BJ (cell line): ENCODE results near the gene APLNR. TPM values are rescaled to one million over a fixed set of nuclear protein-coding genes. Genes with fewer than 3 reads are reported as not detected.

Experiments used
- CTCF ChIA-PET: fragments of 350-600 bp; formaldehyde crosslinking; extraction: SDS; loops from one replicate; lab custom pipeline; 2021; ENCODE audit warnings: antibody characterized with exemption, inconsistent platforms; lab: Yijun Ruan, JAX
- POLR2A ChIA-PET: fragments of 300-600 bp; sonication (Branson Sonifier 250); formaldehyde crosslinking; extraction: SDS; loops from one replicate; lab custom pipeline; 2021; ENCODE audit warnings: antibody characterized with exemption; lab: Charles Lee
- DNase-seq: peaks from one replicate; pipeline ENCODE4 v3.0.0-alpha.2; 2011; ENCODE audit warnings: low read depth
- H3K27me3 ChIP-seq: 2 replicates; pipeline ENCODE4 v1.6.0; 2011; ENCODE audit warnings: low read length; ENCODE audit not compliant: control insufficient read depth, insufficient read depth
- H3K36me3 ChIP-seq: 2 replicates; pipeline ENCODE4 v1.5.1; 2011; ENCODE audit warnings: low read length; ENCODE audit not compliant: control insufficient read depth, insufficient read depth
- H3K4me3 ChIP-seq: 2 replicates; pipeline ENCODE4 v1.5.1; 2011; ENCODE audit warnings: low read depth, mild to moderate bottlenecking, control low read depth, low read length
- polyA plus RNA-seq: library from polyadenylated mRNA; depleted of rRNA; stranded (reverse); fragments of >200 nt; gene quantifications from 2 replicates; pipeline ENCODE4 v1.2.3, GENCODE V29; 2011
- TF ChIP-seq, protein P1 (sequence below): IDR thresholded peaks from 2 replicates; pipeline ENCODE4 v1.5.1; 2011; ENCODE audit warnings: low read depth, mild to moderate bottlenecking, control low read depth, inconsistent platforms, low read length, moderate library complexity; ENCODE audit not compliant: insufficient read depth

Gene APLNR
- polyA plus RNA-seq, 1 experiment = not detected

DNA sequence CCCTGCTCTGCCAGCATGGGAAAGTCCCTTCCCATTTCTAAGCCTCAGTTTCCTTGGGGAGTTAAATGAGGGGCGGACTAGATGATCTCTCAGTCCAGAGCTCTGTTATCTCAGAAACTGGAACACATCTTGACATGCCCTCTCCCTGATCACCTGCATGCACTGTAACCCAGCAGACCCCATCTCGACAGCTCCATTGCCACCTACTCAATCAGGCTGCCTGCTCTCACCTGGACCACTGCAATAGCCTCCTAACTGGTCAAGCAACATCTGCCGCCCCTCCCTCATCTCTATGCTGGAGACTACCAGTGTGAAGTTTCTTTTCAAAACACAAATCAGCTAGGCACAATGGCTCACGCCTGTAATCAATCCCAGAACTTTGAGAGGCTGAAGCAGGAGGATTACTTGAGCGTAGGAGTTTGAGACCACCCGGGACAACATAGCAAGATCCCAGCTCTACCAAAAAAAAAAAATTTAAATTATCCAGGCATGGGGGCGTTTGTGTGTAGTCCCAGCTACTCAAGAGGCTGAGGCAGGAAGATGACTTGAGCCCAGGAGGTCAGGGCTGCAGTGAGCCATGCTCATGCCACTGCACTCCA, 33.1 kb downstream of the APLNR start:
- no peak for DNase-seq
- Histone ChIP-seq H3K27me3 (peaks cover 11% of the 10 kb centered on the region; the same call in 1 of the 2 replicates), H3K4me3 (no peak overlapping the region), H3K36me3 (no peaks in the 10 kb centered on the region)
- TF ChIP-seq, protein P1, sequence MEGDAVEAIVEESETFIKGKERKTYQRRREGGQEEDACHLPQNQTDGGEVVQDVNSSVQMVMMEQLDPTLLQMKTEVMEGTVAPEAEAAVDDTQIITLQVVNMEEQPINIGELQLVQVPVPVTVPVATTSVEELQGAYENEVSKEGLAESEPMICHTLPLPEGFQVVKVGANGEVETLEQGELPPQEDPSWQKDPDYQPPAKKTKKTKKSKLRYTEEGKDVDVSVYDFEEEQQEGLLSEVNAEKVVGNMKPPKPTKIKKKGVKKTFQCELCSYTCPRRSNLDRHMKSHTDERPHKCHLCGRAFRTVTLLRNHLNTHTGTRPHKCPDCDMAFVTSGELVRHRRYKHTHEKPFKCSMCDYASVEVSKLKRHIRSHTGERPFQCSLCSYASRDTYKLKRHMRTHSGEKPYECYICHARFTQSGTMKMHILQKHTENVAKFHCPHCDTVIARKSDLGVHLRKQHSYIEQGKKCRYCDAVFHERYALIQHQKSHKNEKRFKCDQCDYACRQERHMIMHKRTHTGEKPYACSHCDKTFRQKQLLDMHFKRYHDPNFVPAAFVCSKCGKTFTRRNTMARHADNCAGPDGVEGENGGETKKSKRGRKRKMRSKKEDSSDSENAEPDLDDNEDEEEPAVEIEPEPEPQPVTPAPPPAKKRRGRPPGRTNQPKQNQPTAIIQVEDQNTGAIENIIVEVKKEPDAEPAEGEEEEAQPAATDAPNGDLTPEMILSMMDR = no peak
- ChIA-PET POLR2A (no interaction called here), CTCF (interaction anchor here (1.0 to 4.9 kb wide), 10 partner anchors 8 to 73 kb away, joined by 3 to 51 read pairs (median 4); no protein-coding TSS in a partner anchor)

DNA sequence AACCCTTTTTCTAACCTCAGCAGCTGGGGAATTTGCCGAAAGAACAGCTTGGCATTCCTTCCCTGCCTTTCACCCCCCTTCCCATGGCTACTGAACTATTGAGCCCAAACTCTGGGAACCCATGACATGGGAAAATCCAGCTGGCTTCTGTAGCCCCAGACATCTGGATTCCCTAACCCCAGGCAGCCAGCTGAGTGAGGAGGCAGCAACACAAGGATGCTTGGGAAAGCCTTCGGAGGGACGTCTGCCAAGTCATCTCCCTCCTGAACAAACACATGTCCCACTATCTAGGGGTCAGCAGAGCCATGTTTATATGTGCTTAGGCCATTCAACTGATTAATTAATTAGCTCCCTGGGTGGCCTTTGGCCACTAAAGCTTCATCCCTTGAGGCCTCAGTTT, 33.7 kb downstream of the APLNR start:
- ChIA-PET CTCF (interaction anchor here (1.0 to 4.9 kb wide), 7 partner anchors 9 to 73 kb away, joined by 3 to 51 read pairs (median 4); no protein-coding TSS in a partner anchor), POLR2A (no interaction called here)
- Histone ChIP-seq H3K27me3 (peaks cover 11% of the 10 kb centered on the region; the same call in 1 of the 2 replicates), H3K36me3 (no peaks in the 10 kb centered on the region), H3K4me3 (no peak overlapping the region)
- DNase-seq = no peak
- TF ChIP-seq, protein P1 = no peak

DNA sequence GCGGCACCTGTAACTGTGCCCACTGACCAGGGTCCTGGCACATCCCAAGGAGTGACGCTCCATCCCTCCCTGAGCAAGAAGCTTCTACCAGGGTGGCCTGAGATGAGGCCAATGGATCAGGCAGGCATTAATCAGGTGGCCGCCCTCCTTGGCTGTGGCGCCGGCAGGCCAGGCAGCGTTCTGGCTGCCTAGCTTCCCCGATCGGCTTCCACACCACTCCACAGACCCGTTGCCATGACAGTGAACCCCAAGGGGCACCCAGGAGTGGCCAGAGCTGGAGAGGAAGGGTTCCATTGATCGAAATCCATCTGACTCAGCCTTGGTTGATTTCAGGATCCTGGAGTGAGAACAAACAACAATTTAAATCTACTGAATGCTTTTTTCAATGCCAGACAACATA, 34.8 kb downstream of the APLNR start:
- no peaks in the 10 kb centered on the region for H3K36me3 ChIP-seq
- H3K27me3 ChIP-seq = peaks cover 11% of the 10 kb centered on the region; the same call in 1 of the 2 replicates
- no peak overlapping the region for H3K4me3 ChIP-seq
- ChIA-PET POLR2A (no interaction called here), CTCF (interaction anchor here (1.3 to 4.9 kb wide), 3 partner anchors 9 to 47 kb away, joined by 3 to 51 read pairs (median 4); no protein-coding TSS in a partner anchor)
- no peak for DNase-seq
- TF ChIP-seq, protein P1 = no peak

DNA sequence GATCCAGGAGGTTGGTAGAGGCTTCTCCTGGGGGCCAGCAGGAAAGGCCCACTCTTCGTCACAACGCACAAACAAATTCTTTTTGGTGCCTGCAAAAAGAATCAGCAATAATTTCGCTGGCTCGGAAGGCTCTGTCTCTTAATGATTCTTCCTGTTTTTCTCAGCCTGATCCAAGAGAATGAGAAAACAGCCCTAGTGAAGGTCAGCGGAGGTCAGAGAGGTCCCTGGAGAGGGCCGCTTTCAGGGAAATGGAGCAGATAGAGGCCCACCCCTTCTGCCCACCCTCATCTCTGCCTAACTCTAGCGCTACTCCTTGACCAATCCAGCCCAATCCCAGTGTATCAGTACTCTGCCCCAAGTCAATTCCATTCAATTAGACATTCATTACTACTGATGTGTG, 36.1 kb downstream of the APLNR start:
- Histone ChIP-seq H3K4me3 (no peak overlapping the region), H3K27me3 (peaks cover 11% of the 10 kb centered on the region; the same call in 1 of the 2 replicates), H3K36me3 (no peaks in the 10 kb centered on the region)
- ChIA-PET POLR2A (no interaction called here), CTCF (no interaction called here)
- no peak for DNase-seq
- TF ChIP-seq, protein P1 = no peak

DNA sequence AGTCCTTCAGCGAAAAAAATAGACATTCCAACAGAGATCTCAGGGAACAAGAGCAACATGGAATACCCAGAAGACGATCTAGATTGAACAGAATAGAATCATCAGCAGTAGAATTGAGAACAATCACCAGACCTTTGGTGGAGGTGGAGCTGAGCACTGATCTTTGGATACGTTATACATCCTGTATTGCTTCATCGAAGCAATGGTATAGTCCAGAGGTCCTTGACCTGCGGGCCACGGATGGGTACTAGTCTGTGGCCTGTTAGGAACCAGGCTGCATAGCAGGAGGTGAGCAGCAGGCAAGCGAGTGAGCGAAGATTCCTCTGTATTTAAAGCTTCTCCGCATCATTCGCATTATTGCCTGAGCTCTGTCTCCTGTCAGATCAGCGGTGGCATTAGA, 37.7 kb downstream of the APLNR start:
- H3K4me3 ChIP-seq = no peak overlapping the region
- ChIA-PET CTCF (no interaction called here), POLR2A (no interaction called here)
- no peak for DNase-seq
- H3K27me3 ChIP-seq = peaks cover 11% of the 10 kb centered on the region; the same call in 1 of the 2 replicates
- TF ChIP-seq, protein P1 = no peak
- no peaks in the 10 kb centered on the region for H3K36me3 ChIP-seq
